Activated CD4-positive, CD25-positive, alpha-beta regulatory T cell treated with anti-CD3 and anti-CD28 coated beads, Interleukin-2, amount 50 U/mL, for 72 hours (primary cell): Measurements from ENCODE around the gene RPL7A.
"Not testable (repeated sequence)": the region's sequence is repeated elsewhere in the genome, so short reads cannot be mapped to it uniquely, and the experiment has no call there.

ENCODE experiments used
- DNase-seq: peaks from one replicate; pipeline ENCODE4 v3.0.0; 2021

Gene RPL7A

GRCh38 chr9:133371261-133371711 lies 23.3 kb downstream of the RPL7A start:
- peak; percentile 67 for DNase-seq

- DNase-seq: no peak
Observed at GRCh38 chr9:133372144-133372543, 24.1 kb downstream of the RPL7A start.

DNA sequence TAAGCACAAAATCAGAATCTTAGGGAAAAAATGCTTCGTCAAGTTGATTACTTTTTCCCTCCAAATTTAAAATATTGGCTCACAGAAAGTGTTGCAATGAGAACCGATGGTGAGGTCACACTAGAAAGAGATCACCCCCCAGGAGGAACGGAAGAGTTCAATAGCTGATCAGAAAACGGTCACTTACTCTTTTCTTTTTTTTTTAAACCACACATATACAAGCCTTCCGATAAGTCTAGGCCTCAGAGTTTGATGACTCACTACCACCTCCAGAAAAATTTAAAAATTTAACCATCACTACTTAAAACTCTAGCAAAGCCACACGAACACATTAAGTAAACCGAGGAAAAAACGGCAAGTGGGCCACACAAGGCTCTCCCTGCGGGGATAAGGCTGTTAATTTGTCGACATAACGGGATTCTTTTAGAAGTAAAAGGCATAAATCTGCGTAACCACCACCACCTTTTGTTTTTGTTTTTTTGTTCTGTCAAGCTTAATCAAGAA lies 26.6 kb downstream of the RPL7A start:
- DNase-seq: no peak

GRCh38 chr9:133375116-133375723 lies 27.2 kb downstream of the RPL7A start:
- DNase-seq: no peak

GRCh38 chr9:133375724-133376654 lies 28.0 kb downstream of the RPL7A start, which contains the start of the genes STKLD1 and SURF4:
Gene STKLD1 (plus strand): TSS chr9:133376366. CDS start chr9:133376474, 108 bp downstream.
Gene SURF4 (minus strand): TSS chr9:133376060. CDS start chr9:133375969, 91 bp downstream.
- DNase-seq: peak; percentile 98

DNA sequence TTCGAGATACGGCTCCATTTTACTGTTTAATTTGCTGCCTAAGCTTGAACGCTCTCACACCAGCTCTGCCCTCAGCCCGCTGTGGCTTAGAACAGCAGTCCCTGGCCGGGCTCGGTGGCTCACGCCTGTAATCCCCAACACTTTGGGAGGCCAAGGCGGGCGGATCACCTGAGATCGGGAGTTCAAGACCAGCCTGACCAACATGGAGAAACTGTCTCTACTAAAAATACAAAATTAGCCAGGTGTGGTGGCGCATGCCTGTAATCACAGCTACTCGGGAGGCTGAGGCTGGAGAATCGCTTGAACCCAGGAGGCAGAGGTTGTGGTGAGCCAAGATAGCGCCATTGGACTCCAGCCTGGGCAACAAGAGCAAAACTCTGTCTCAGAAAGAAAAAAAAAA lies 29.3 kb downstream of the RPL7A start:
- not testable (repeated sequence) for DNase-seq

- DNase-seq: no peak
Observed at GRCh38 chr9:133377721-133378216, 29.8 kb downstream of the RPL7A start.

- DNase-seq: no peak
Observed at GRCh38 chr9:133378408-133378962, 30.5 kb downstream of the RPL7A start.

DNA sequence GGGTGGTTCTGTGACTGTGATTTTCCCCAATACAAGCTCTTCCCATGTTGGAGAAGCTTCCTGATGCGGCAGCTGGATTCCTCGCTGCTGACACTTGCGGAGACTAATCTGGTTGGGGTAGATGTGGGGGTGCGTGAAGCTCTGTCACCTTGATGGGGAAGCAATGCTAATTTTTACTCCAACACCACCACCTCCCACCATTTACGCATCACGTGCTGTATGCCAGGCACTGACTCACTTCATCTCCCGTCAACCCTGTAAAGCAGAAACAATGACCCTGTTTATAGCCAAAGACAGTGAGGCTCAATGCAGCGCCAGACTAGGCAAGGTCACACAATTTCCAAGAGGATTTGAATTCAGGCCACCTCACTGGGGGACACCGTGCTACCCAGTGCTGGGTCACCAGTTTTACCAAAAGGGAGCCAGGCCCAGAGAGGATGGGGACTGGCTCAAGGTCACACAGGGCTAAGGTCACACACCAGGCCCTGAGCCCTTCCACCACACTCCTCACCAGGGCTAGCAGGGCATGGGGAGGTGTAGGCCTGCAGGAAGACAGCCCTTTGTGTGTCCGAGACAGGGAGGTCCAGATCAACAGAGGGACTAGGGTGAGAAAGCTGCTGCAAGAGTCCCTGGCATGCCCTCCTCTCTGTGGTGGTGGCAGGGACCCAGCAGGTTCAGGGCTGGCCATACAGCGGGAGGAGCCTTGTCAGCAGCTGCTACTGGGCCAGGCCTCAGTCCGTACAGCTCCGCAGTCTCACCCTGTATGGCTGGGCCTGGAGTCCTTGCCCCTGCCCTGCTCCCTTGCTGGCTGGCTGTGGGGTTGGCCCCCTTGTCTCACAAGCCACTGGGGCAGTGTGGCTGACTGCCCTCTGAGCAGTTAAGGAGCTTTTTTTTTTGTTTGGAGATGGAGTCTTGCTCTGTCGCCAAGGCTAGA lies 31.4 kb downstream of the RPL7A start:
- DNase-seq: no peak

GRCh38 chr9:133380734-133381133 lies 32.7 kb downstream of the RPL7A start:
- no peak for DNase-seq

DNA sequence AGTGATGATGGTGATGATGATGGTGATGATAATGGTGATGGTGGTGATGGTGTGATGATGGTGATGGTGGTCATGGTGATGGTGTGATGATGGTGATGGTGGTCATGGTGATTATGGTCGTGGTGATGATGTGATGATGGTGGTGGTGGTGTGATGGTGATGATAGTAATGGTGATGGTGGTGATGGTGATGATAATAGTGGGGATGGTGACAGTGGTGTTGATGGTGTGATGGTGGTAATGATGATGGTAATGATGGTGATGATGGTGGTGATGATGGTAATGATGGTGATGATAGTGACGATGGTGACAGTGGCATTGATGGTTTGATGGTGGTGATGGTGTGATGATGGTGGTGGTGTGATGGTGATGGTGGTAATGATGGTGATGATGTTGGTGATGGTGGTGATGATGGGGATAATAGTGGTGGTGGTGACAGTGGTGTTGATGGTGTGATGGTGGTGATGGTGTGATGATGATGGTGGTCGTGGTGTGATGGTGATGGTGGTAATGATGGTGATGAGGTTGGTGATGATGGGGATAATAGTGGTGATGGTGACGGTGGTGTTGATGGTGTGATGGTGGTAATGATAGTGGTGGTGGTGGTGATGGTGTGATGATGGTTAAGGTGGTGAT lies 34.6 kb downstream of the RPL7A start:
- DNase-seq: no peak

GRCh38 chr9:133383438-133383837 lies 35.4 kb downstream of the RPL7A start:
- DNase-seq: no peak

- DNase-seq: no peak
Observed at GRCh38 chr9:133384736-133385321, 36.8 kb downstream of the RPL7A start.

DNA sequence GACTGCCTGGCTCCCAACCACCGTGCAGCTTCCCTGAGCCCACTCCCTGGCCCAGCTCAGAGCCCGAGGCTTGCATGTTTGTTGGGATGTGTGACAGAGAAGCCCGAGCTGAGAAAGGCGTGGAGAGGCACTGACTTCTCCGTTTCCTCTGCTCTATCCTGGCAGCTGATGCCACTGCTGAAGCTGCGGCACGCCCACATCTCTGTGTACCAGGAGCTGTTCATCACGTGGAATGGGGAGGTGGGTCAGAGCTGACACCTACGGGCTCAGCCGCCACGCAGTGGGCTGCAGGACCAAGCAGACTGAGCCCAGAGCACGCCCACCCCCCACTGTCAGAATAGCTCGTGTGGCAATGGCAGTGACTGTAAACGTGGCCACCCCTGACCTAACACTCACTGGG lies 37.4 kb downstream of the RPL7A start:
- DNase-seq: no peak

- DNase-seq: no peak
Observed at GRCh38 chr9:133386338-133386737, 38.3 kb downstream of the RPL7A start.

GRCh38 chr9:133387680-133388079 lies 39.7 kb downstream of the RPL7A start:
- DNase-seq: no peak

DNA sequence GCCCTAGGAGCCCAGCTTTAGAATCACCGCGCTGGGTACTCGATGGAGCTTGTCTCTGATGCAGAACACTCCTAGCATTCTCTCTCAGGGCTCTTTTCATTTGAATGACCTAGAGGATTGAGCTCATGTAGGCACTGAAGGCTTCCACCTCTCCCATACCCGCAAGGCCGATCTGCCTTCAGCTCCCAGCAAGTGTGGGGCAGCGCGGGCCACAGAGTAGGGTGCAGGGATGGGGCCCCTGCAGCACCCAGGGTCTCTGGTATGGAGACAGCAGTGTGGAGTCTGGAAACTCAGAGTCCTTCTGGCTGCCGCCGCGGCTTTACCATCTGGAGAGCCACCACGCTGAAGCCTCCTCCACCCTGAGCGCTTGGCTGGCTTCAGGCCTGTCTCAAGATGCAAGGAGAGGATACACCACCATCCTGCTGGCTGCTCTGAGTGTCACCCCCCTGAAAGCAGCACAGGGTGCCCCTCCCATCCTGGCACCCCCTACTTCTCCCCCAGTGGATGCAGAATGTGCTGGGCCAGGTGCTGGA lies 41.1 kb downstream of the RPL7A start:
- DNase-seq: no peak

DNA sequence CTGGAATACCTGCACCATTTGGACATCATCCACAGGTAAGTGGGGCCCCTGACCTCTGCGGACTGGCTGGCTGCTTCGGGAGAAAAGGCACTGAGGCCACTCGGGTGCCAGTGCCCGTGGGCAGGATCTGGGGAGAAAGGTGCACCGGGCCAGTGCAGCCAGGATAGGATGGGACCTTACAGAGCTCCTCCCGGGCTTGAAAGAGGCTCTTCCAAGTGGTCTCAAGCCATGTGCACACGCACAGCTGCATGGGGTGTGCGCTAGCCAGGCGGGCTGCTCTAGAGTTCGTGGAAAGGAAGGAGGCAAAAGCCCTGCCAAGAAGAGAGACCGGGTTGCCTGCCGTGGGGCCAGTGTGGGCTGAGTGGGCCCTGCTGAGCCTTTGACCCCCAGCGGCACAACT lies 41.5 kb downstream of the RPL7A start:
- DNase-seq: no peak

DNA sequence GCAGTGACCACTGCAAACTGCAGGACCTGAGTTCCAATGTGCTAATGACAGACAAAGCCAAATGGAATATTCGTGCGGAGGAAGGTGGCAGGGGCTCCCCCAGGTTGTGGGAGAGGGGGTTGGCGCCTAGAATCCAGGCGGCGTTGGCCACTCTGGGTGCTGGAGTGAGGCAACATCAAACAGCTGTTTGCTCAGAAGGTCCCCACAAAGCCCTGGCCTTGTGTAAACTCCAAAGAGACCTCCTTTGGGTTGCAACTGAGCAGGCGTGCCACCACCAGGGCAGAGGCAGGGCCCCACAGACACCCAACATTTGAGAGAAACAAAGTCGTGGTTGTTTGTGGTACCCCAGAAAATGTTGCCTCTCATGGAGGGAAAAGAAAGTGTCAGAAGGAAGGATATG lies 42.7 kb downstream of the RPL7A start:
- DNase-seq: no peak

DNA sequence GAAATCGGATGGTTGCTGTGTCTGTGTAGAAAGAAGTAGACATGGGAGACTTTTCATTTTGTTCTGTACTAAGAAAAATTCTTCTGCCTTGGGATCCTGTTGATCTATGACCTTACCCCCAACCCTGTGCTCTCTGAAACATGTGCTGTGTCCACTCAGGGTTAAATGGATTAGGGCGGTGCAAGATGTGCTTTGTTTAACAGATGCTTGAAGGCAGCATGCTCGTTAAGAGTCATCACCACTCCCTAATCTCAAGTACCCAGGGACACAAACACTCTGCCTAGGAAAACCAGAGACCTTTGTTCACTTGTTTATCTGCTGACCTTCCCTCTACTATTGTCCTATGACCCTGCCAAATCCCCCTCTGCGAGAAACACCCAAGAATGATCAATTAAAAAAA lies 43.4 kb downstream of the RPL7A start:
- DNase-seq: not testable (repeated sequence)

DNA sequence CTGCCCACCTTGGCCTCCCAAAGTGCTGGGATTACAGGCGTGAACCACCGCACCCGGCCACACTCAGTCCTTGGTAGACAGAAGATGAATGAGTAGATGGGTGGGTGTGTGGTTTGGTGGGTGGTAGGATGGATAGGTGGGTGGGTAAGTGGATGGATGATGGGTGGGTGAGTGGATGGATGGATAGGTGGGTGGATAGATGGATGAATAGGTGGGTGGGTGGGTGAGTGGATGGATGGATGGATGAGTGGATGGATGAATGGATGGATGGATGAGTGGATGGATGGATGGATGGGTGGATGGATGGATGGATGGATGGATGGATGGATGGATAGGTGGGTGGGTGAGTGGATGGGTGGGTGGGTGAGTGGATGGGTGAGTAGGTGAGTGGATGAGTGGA lies 44.3 kb downstream of the RPL7A start:
- DNase-seq: not testable (repeated sequence)
